Upper lobe of right lung (tissue), 1 donor: ENCODE results near the gene ITGBL1. TPM values are rescaled to one million over a fixed set of nuclear protein-coding genes. Genes with fewer than 3 reads are reported as not detected.

Source experiments
- ATAC-seq: fragments of 200-7000 bp; cut with Tn5 transposase; one replicate; pipeline ENCODE4 v1.9.1; 2020; ENCODE audit warnings: mild to moderate bottlenecking, moderate library complexity
- DNase-seq: peaks from one replicate; pipeline ENCODE4 v3.0.0-alpha.2; 2020
- H3K27ac ChIP-seq: fragments of 200-600 bp; one replicate; pipeline ENCODE4 v1.8.0; 2022
- H3K27me3 ChIP-seq: fragments of 200-600 bp; one replicate; pipeline ENCODE4 v1.8.0; 2022; ENCODE audit warnings: mild to moderate bottlenecking
- H3K36me3 ChIP-seq: fragments of 200-600 bp; one replicate; pipeline ENCODE4 v1.8.0; 2022
- H3K4me1 ChIP-seq: fragments of 200-600 bp; one replicate; pipeline ENCODE4 v1.8.0; 2022
- H3K4me3 ChIP-seq: fragments of 200-600 bp; one replicate; pipeline ENCODE4 v1.8.0; 2022; ENCODE audit warnings: mild to moderate bottlenecking
- H3K9me3 ChIP-seq: fragments of 200-600 bp; one replicate; pipeline ENCODE4 v1.8.0; 2022
- CTCF ChIP-seq: fragments of 200-600 bp; IDR thresholded peaks from one replicate; pipeline ENCODE4 v1.8.0; 2022; ENCODE audit warnings: antibody characterized with exemption
- intact Hi-C: fragments of 100-400 bp; cut with DNase I; formaldehyde crosslinking; loops from one replicate; pipeline ENCODE4 v1.11.0; 2022
- total RNA-seq: library from RNA; stranded (reverse); fragmentation: NEBNext Ultra II Directional; extraction: Animal tissue kit (Norgen Biotek cat#: 25700); gene quantifications from one replicate; pipeline ENCODE4 v1.2.1, GENCODE V29; 2021
- donor health status: DM: no; HTN: yes; CAD: no; lungs with severe emphysema.

The ITGBL1 gene
- total RNA-seq, 1 donor from 2014 or later, result 43.6 TPM

- DNase-seq, result no peak
- intact Hi-C loops, result no loop called here
- H3K9me3 ChIP-seq, result no peaks in the 10 kb centered on the region
- H3K36me3 ChIP-seq, result no peaks in the 10 kb centered on the region
- no peaks in the 10 kb centered on the region for H3K27me3 ChIP-seq
- no peaks in the 10 kb centered on the region for H3K4me1 ChIP-seq
- ATAC-seq, result no peak
- H3K4me3 ChIP-seq, result no peak overlapping the region
- no peak overlapping the region for H3K27ac ChIP-seq
- TF ChIP-seq CTCF, result no peak
Observed at GRCh38 chr13:101711307-101712025, 259.0 kb downstream of the ITGBL1 start.

- Histone ChIP-seq H3K4me1 (no peaks in the 10 kb centered on the region), H3K27me3 (no peaks in the 10 kb centered on the region), H3K4me3 (no peak overlapping the region), H3K36me3 (no peaks in the 10 kb centered on the region), H3K27ac (no peak overlapping the region), H3K9me3 (no peaks in the 10 kb centered on the region)
- ATAC-seq (no peak), DNase-seq (no peak)
- TF ChIP-seq CTCF, result no peak
- intact Hi-C loops, result no loop called here
Observed at GRCh38 chr13:101712026-101712348, 259.5 kb downstream of the ITGBL1 start.

- no peak for TF ChIP-seq CTCF
- intact Hi-C loops, result no loop called here
Observed at GRCh38 chr13:101714195-101714594, 261.7 kb downstream of the ITGBL1 start.

GRCh38 chr13:101717353-101717752 lies 264.9 kb downstream of the ITGBL1 start:
- Histone ChIP-seq H3K27me3 (no peaks in the 10 kb centered on the region), H3K27ac (no peak overlapping the region), H3K9me3 (no peaks in the 10 kb centered on the region), H3K4me3 (no peak overlapping the region), H3K36me3 (no peaks in the 10 kb centered on the region), H3K4me1 (no peaks in the 10 kb centered on the region)
- no peak for TF ChIP-seq CTCF
- no peak for ATAC-seq
- intact Hi-C loops, result no loop called here
- no peak for DNase-seq

More at GRCh38 chr13:101714195-101714594, 261.7 kb downstream of the ITGBL1 start:
- ATAC-seq, result no peak
- Histone ChIP-seq H3K27me3 (no peaks in the 10 kb centered on the region), H3K27ac (no peak overlapping the region), H3K9me3 (no peaks in the 10 kb centered on the region), H3K4me3 (no peak overlapping the region), H3K36me3 (no peaks in the 10 kb centered on the region), H3K4me1 (no peaks in the 10 kb centered on the region)
- DNase-seq, result no peak

GRCh38 chr13:101718496-101718895 lies 266.0 kb downstream of the ITGBL1 start:
- no peak overlapping the region for H3K27ac ChIP-seq
- no peak for DNase-seq
- intact Hi-C loops, result no loop called here

More at GRCh38 chr13:101718496-101718895, 266.0 kb downstream of the ITGBL1 start:
- no peak overlapping the region for H3K4me3 ChIP-seq
- ATAC-seq, result peak; percentile 57
- no peaks in the 10 kb centered on the region for H3K27me3 ChIP-seq
- no peaks in the 10 kb centered on the region for H3K4me1 ChIP-seq
- H3K36me3 ChIP-seq, result no peaks in the 10 kb centered on the region
- H3K9me3 ChIP-seq, result no peaks in the 10 kb centered on the region
- TF ChIP-seq CTCF, result no peak
